ENCODE results near the gene DKK1. TPM values are rescaled to one million over a fixed set of nuclear protein-coding genes. Genes with fewer than 3 reads are reported as not detected.

The DKK1 gene
- total and polyA plus RNA-seq, 4 donors: 1.2 to 9.2 (median 4.4) TPM

DNA sequence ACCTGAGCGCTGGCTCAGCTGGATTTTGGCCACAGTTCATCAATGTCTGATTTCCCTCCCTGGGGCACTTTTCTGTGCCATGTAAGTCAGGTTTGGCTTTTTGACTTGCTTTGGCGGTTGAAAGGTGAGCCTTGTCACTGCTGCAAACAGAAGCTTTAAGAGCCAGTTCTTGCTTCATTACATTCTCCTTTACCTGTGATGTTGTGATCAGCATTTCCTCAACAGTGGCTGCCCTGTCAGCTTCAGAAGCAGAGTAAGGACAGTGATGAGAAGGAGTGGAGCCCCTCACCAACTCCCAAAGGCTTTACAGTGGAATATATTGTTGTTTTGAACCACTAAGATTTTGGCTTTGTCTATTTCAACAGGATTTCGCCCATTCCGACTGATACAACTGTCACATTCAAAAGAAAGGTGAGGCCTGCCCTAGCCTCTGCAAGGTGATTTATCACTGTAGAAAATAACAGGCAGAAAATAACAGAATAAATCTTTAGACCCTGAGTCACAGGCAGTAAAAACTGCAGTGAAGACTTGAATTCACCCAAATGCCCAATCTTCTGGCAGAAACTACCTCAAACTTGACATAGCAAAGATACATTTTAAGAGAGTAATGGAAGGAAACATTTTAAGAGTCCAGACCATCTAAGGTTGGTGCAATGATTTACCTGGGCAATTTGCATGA lies 13.3 kb upstream of the DKK1 start:
- Histone ChIP-seq H3K9ac (ENCODE audit: insufficient read depth in 1 of 2, low read length in 2 of 2) (peak overlapping the region in 1 of 2 donors; percentile 1), H3K4me1 (ENCODE audit: control insufficient read depth in 5 of 5, insufficient read depth in 5 of 5, low read length in 5 of 5) (no peaks in the 10 kb centered on the region), H3K9me3 (ENCODE audit: control insufficient read depth in 4 of 4, insufficient read depth in 3 of 4, low read length in 3 of 4) (no peaks in the 10 kb centered on the region), H3K4me3 (no peak overlapping the region), H3K27ac (ENCODE audit: low read depth in 1 of 2, low read length in 1 of 2) (no peak overlapping the region), H3K27me3 (ENCODE audit: control insufficient read depth in 3 of 3, insufficient read depth in 3 of 3, low read length in 2 of 3) (no peaks in the 10 kb centered on the region), H3K36me3 (ENCODE audit: control insufficient read depth in 4 of 4, insufficient read depth in 4 of 4, low read length in 4 of 4) (no peaks in the 10 kb centered on the region)
- TF ChIP-seq, protein P1, sequence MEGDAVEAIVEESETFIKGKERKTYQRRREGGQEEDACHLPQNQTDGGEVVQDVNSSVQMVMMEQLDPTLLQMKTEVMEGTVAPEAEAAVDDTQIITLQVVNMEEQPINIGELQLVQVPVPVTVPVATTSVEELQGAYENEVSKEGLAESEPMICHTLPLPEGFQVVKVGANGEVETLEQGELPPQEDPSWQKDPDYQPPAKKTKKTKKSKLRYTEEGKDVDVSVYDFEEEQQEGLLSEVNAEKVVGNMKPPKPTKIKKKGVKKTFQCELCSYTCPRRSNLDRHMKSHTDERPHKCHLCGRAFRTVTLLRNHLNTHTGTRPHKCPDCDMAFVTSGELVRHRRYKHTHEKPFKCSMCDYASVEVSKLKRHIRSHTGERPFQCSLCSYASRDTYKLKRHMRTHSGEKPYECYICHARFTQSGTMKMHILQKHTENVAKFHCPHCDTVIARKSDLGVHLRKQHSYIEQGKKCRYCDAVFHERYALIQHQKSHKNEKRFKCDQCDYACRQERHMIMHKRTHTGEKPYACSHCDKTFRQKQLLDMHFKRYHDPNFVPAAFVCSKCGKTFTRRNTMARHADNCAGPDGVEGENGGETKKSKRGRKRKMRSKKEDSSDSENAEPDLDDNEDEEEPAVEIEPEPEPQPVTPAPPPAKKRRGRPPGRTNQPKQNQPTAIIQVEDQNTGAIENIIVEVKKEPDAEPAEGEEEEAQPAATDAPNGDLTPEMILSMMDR (IDR thresholded peaks at IDR 0.05; ENCODE audit: control extremely low read depth, extremely low read depth): no peak
- WGBS, 2 donors: 88 to 91% methylated on average over 4 of the region's 4 CpGs
- DNase-seq (no peak), ATAC-seq (ENCODE audit: insufficient read depth, low FRiP score) (no peak)

DNA sequence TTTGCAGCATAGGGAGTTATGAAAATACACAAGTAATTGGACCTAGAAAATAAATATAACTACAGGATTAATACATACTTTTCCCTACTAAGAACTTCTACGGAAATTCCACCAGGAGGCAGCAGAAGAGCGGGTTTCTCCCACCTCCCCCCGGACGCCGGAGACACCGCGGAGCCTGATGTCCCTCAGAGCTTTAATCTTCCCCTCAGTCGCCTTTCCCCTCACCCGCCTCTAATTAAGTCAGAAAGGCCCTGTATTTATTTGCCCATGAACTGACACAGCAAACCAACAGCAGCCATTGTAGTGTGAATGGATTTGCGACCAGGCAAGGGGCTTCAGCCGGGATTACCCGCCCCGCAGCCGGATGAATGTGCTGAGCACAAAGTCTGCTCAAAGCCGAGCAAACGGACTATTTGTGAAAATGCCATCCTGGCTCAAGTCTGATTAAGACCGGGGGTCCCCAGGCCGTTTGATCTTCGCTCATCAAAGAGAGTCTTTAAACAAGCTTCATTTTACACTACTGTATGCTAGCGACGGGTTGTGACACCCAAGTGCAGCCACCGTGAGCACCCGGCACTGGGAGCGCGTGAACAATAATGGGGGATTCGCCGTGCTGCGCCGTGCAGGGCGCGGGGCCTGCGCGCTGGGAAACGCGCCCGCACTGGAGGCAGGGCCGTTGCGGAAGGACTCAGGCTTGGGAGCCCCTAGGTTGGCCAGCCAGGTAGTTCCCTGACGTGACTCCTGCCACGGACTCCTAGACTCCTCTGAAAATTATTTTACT lies 5.6 kb upstream of the DKK1 start:
- Histone ChIP-seq H3K4me1 (ENCODE audit: control insufficient read depth in 5 of 5, insufficient read depth in 5 of 5, low read length in 5 of 5) (no peaks in the 10 kb centered on the region), H3K36me3 (ENCODE audit: control insufficient read depth in 4 of 4, insufficient read depth in 4 of 4, low read length in 4 of 4) (no peaks in the 10 kb centered on the region), H3K27me3 (ENCODE audit: control insufficient read depth in 3 of 3, insufficient read depth in 3 of 3, low read length in 2 of 3) (peaks cover 0 to 14% (median 10%) of the 10 kb centered on the region in 3 donors), H3K9ac (ENCODE audit: insufficient read depth in 1 of 2, low read length in 2 of 2) (peak overlapping the region in 1 of 2 donors; percentile 14), H3K4me3 (no peak overlapping the region), H3K9me3 (ENCODE audit: control insufficient read depth in 4 of 4, insufficient read depth in 3 of 4, low read length in 3 of 4) (no peaks in the 10 kb centered on the region), H3K27ac (ENCODE audit: low read depth in 1 of 2, low read length in 1 of 2) (no peak overlapping the region)
- ATAC-seq (ENCODE audit: insufficient read depth, low FRiP score): peak; percentile 66
- 4 to 5% methylated on average over 40 of the region's 40 CpGs for whole genome bisulfite sequencing, 2 donors
- TF ChIP-seq, protein P1 (IDR thresholded peaks at IDR 0.05; ENCODE audit: control extremely low read depth, extremely low read depth): no peak
- peak; percentile 83 to 92 (median 88) for DNase-seq

DNA sequence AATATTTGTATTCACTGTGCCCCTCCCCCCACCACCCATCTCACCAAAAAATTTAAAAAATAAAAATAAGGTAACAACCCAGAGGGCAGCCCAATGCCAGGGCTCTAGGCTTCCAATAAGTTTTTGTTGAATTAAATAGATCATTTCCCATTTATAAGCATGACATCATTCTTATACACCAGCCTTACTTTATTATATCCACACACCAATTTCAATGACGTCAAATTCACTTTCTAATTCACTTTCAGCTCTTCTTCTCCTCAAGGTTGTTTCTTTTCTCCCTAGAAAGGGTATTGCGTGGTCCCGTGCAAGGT lies 1.2 kb upstream of the DKK1 start:
- DNase-seq: no peak
- no peak for ATAC-seq (ENCODE audit: insufficient read depth, low FRiP score)
- Histone ChIP-seq H3K4me1 (ENCODE audit: control insufficient read depth in 5 of 5, insufficient read depth in 5 of 5, low read length in 5 of 5) (peaks cover 0 to 7% (median 0%) of the 10 kb centered on the region in 5 donors), H3K27ac (ENCODE audit: low read depth in 1 of 2, low read length in 1 of 2) (no peak overlapping the region), H3K27me3 (ENCODE audit: control insufficient read depth in 3 of 3, insufficient read depth in 3 of 3, low read length in 2 of 3) (peaks cover 0 to 23% (median 11%) of the 10 kb centered on the region in 3 donors), H3K4me3 (no peak overlapping the region), H3K9me3 (ENCODE audit: control insufficient read depth in 4 of 4, insufficient read depth in 3 of 4, low read length in 3 of 4) (no peaks in the 10 kb centered on the region), H3K9ac (ENCODE audit: insufficient read depth in 1 of 2, low read length in 2 of 2) (peak overlapping the region; percentile 41 to 83), H3K36me3 (ENCODE audit: control insufficient read depth in 4 of 4, insufficient read depth in 4 of 4, low read length in 4 of 4) (no peaks in the 10 kb centered on the region)
- TF ChIP-seq, protein P1 (IDR thresholded peaks at IDR 0.05; ENCODE audit: control extremely low read depth, extremely low read depth): no peak
- 6 to 21% methylated on average over 3 of the region's 3 CpGs for WGBS, 2 donors

Data from lung (tissue), 12 donors.